ENCODE results near the gene WDR48.

WDR48 gene

GRCh38 chr3:39102504-39103323 is 50.9 kb downstream of the WDR48 start:
- no peak for DNase-seq

- no peak for DNase-seq
Measured at GRCh38 chr3:39103324-39103693, 51.5 kb downstream of the WDR48 start.

- no peak for DNase-seq
Measured at GRCh38 chr3:39103791-39104552, 52.2 kb downstream of the WDR48 start.

GRCh38 chr3:39104961-39105686 is 53.3 kb downstream of the WDR48 start:
- DNase-seq = peak in 1 of 2 donors; percentile 20

- no peak for DNase-seq
Measured at GRCh38 chr3:39105687-39106063, 53.9 kb downstream of the WDR48 start.

- DNase-seq = no peak
Measured at GRCh38 chr3:39106281-39106811, 54.5 kb downstream of the WDR48 start.

GRCh38 chr3:39106851-39107387 is 55.1 kb downstream of the WDR48 start:
- peak; percentile 32 to 38 for DNase-seq

GRCh38 chr3:39107388-39108199 is 55.8 kb downstream of the WDR48 start, which contains the start of the genes GORASP1 and TTC21A:
Gene GORASP1, minus strand, starts transcription at chr3:39107627. Its CDS starts 86 bp downstream, at chr3:39107541.
Gene TTC21A, plus strand, starts transcription at chr3:39107680. Its CDS starts 158 bp downstream, at chr3:39107838.
- DNase-seq = peak; percentile 66 to 72

GRCh38 chr3:39108200-39108710 is 56.4 kb downstream of the WDR48 start:
- DNase-seq = no peak

GRCh38 chr3:39109086-39109485 is 57.3 kb downstream of the WDR48 start:
- no peak for DNase-seq

GRCh38 chr3:39110041-39110639 is 58.3 kb downstream of the WDR48 start:
- peak in 1 of 2 donors; percentile 16 for DNase-seq

GRCh38 chr3:39112113-39112512 is 60.3 kb downstream of the WDR48 start:
- DNase-seq = no peak

GRCh38 chr3:39112535-39112934 is 60.7 kb downstream of the WDR48 start:
- peak in 1 of 2 donors; percentile 9 for DNase-seq

- no peak for DNase-seq
Measured at GRCh38 chr3:39113291-39113690, 61.5 kb downstream of the WDR48 start.

- DNase-seq = no peak
Measured at GRCh38 chr3:39114456-39114855, 62.6 kb downstream of the WDR48 start.

GRCh38 chr3:39115870-39116269 is 64.1 kb downstream of the WDR48 start:
- DNase-seq = no peak

GRCh38 chr3:39118079-39118478 is 66.3 kb downstream of the WDR48 start:
- DNase-seq = no peak

GRCh38 chr3:39118931-39119660 is 67.3 kb downstream of the WDR48 start:
- DNase-seq = no peak

GRCh38 chr3:39121621-39122020 is 69.8 kb downstream of the WDR48 start:
- no peak for DNase-seq

- DNase-seq = no peak
Measured at GRCh38 chr3:39122813-39123212, 71.0 kb downstream of the WDR48 start.
